Measurements from ENCODE around the gene XPC.

Gene XPC

DNA sequence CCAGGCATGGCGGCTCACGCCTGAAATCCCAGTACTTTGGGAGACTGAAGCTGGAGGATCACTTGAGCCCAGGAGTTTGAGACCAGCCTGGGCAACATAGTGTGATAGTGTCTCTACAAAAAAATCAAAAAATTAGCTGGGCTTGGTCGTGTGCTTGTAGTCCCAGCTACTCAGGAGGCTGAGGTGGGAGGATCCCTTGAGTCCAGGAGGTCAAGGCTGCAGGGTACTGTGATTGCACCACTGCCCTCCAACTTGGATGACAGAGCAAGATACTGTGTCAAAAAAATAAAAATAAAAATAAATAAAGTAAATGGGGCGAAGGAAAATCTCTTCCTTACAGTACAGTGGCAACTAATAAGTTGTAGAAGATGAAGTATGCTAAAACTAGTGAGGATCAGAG, 29.8 kb upstream of the XPC start:
- no peak for DNase-seq (ENCODE audit: low read depth, low spot score)

- DNase-seq (ENCODE audit: low read depth, low spot score) = no peak
Observed at GRCh38 chr3:14206548-14207177, 28.3 kb upstream of the XPC start.

GRCh38 chr3:14204515-14205284, 26.3 kb upstream of the XPC start:
- DNase-seq (ENCODE audit: low read depth, low spot score) = no peak

DNA sequence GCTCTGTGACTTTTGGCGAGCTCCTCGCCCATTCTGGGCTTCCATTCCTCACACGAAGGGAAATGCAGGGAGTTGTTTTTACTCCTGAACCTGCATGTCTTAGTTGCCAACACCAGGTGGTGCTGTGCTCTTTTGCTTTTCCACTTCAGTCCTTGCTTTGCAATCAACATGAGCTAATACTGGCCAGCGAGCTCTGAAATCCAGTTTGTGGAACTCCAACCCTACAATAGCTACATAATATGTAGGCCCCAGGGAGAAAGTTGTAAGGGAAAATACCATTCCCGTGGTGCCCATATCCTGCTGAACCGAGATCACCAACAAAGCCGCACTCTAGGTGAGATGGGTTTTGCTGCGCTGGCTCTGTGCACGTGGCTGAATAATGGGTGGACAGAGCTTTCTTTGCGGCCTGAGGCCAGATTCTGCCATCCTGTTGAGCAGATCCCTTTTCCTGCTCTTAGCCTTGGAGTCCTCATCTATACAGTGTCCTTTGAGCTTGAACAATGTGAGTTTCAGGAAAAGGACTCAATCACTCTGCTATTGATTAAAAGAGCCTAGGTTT, 25.2 kb upstream of the XPC start:
- peak; percentile 45 for DNase-seq (ENCODE audit: low read depth, low spot score)

- no peak for DNase-seq (ENCODE audit: low read depth, low spot score)
Observed at GRCh38 chr3:14202874-14203520, 24.6 kb upstream of the XPC start.

DNA sequence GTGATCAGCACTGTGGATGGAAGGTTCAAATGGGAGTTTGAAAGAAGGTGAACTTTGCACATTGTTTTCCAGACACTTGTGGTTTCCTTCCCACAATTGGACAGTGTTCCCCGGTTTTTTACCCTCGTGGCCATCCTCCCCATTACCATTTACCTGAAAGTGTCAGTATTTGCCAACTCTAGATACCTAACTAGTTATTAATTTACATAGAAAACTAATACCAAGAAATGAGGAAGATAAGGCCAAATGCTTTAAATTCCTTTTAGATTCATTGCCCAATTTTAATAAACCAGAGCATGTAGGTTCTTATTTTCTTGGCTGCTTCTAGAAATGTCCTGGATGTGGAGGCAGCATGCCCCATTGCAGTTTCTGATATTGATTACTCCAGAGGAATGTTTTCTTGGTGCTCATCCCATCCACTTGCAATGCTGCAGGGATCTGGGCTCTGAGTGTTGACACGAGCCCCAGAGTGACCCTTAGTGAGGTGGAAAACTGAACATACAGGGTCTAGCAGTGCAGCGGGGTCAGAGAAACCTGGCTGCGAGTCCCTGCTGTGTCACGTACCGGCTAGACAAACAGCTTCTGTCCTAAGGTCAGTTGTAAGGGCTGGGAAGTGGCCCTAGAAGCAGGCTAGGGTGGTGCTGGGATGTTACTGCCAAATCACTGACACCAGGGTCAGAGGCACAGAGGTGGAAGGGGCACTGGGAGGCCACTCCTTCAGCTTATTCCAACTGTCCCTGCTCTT, 23.7 kb upstream of the XPC start:
- no peak for DNase-seq (ENCODE audit: low read depth, low spot score)

DNA sequence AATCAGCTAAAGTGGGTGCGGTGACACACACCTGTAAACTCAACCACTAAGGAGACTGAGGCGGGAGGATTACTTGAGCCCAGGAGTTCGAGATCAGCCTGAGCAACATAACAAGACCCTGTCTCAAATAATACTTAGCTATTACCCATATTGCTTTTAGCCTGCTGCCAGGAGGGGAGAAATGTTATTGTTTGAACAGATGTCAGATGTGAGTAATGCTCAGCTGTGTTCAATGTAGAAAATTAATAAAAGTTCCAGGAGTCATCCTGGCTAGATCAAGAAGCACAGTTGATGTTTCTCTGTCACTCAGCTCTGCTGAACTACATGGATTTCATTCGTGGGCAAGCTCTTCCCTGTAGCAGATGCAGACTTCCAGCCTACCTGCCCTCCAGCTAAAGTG, 22.4 kb upstream of the XPC start:
- DNase-seq (ENCODE audit: low read depth, low spot score) = no peak

GRCh38 chr3:14200276-14200675, 21.9 kb upstream of the XPC start:
- DNase-seq (ENCODE audit: low read depth, low spot score) = no peak

DNA sequence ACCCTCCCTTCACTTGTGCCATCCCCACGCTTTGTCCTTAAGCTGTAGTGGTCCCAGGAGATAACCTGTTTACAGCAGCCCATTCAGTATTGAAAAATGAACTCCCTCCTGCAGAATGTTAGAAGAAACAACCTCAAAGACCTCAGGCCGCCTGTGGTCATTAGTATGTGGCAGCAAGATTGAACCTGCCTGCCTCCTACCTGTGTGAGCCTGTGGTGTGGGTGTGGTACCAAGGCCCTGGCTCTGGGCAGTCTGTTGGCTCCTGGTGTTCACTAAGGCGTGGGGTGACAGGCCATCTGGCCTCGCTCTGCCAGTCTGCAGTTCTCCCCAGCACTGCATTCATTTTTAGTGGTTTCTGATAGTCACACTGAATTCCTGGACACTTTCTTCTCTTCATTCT, 21.2 kb upstream of the XPC start:
- DNase-seq (ENCODE audit: low read depth, low spot score) = no peak

DNA sequence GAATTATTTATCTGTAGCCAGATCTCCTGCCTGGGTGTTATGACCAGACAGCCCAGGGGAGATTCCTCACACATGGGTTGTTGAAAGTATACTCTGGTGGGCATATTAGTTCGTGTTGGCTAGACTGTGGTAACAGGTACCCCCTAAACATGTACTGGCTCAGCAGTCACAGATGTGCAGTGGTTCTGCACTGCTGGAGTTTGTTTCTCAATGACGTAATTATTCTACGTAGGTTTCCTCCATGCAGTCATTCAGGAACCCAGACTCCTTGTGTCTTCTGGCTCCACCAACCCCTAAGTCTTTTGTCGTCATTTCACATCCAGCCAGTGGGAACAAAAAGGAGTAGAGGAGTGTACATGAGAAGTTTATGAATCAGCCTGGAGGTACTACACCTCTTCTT, 16.5 kb upstream of the XPC start:
- no peak for DNase-seq (ENCODE audit: low read depth, low spot score)

GRCh38 chr3:14188041-14188754, 9.8 kb upstream of the XPC start:
- no peak for DNase-seq (ENCODE audit: low read depth, low spot score)

GRCh38 chr3:14186854-14187458, 8.6 kb upstream of the XPC start:
- DNase-seq (ENCODE audit: low read depth, low spot score) = no peak

GRCh38 chr3:14183015-14183577, 4.7 kb upstream of the XPC start:
- no peak for DNase-seq (ENCODE audit: low read depth, low spot score)

DNA sequence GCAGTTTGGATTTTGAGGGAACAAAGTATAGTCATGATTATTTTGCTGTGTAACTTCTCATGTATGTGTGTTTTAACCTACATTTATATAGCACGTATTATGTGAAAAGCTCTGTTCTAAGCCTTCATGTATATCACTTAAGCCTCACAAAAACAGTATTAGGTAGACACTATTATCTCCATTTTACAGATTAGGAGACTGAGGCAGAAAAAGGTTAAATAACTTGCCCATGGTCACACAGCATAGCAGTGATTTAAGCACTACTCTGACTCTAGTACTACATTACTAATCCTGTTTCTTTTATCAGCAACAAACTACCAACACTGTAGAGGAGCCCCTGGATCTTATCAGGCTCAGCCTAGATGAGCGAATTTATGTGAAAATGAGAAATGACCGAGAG, 2.9 kb upstream of the XPC start:
- no peak for DNase-seq (ENCODE audit: low read depth, low spot score)

DNA sequence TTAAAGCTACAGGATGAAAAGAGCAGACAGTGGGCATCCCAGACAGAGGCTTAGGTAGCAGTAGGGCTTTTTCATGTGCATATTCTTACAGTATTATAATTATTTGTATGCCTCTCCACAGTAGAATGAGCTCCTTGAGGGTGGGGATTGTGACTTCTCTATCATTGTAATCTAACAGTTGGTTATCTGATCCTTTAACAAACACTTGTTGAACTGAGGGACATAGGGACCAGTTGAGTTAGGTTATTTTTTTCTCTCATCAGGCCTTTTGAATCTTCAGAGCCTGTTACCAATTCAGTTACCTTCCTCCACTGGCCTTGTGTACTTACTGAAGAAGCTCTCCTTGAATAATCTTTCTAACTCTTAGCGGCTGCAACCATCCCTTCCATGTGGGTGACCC, 1.4 kb upstream of the XPC start:
- DNase-seq (ENCODE audit: low read depth, low spot score) = no peak

DNA sequence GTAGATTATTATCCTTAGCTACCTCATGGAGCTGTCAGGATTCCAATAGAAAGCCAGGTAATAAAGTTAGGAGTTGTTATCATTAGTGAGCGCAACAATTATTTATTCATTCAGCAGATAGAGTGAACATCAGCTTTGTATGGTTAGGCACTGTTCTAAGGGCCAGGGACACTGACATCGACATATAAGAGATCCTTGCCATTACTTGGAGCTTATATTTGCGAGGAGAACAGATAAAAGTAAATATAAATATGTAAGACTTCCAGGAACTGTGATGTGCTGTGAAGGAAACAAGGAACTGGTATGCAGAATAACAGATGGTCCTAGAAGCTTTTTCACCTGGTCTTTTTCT, 689 bp upstream of the XPC start:
- no peak for DNase-seq (ENCODE audit: low read depth, low spot score)

DNA sequence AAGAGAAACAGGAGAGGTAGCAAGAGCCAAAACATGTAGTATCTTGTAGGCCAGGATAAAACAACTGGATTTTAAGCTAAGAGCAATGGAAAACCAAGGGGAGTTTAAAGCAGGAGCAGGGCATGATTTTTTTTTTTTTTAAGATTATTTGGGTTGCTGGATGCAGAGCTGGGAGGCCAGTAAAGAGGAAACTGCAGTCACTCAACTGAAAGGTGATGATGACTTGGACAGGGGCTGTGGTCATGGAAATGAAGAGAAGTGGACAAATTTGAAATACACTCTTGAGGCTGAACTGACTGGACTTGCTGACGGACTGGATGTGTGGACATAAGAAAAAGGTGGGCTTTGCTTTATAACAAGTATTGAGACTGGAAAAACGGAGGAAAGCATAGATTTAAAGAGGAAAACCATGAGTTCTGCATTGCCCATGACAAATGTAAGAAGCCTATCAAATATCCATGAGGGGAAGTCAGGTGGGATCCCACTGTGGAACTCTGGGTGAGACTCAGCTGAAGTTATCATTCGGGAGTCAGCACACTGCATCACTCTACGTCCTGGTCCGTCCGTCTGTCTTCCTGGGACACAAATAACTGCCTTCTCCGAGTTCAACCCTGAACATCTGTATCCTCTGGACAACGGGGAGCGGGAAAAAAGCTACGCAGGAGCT, 688 bp downstream of the XPC start:
- no peak for DNase-seq (ENCODE audit: low read depth, low spot score)

DNA sequence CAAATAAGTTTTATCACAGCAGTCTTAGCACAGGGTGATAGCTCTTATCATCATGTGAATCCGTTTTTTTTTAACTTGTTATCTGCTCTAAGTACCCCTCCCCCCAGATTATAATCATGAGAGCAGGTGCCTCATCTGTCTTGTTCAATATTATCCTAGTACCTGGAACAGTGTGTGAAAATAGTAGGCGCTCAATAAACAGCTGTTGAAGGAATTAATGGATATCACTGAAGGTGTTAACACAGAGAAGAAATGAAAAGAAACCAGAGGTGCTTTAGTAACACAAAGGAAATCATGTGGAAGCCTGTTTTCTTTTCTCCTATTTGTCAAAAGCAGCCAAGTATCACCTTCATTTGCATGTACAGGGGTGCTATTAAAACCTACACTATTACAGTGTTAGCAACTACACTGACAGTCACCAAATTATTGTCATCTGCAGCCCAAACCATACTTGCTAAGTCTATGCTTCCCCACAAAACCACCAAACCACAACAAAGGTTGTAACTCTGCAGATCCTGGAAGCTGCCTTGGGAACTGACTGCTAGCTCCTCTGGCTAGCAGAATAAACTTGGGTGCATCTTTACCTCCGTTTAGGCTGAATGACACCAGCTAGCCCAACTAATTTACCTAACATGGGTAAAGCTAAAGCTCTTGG, 2.9 kb downstream of the XPC start:
- no peak for DNase-seq (ENCODE audit: low read depth, low spot score)

GRCh38 chr3:14174483-14174882, 3.9 kb downstream of the XPC start:
- no peak for DNase-seq (ENCODE audit: low read depth, low spot score)

DNA sequence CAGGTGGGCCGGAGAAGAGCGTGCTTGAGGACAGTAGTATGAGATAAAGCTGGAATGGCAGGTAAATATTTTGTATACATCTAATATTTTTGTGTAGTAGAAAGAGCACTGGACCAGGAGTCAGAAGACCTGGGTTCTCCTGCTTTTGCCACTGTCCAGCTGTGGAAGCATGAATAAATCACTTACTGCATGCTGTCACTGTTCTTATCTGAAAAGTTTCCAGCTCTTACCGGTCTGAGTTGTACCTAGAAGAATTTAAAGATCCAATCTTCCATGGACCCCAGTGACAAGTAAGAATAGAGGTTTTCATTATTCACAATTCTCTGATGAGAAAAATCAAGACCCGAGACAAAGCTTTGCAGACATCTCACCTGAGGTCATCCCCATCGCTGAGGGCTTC, 5.9 kb downstream of the XPC start:
- DNase-seq (ENCODE audit: low read depth, low spot score) = no peak

Measured in iPS DF 19.7 (cell line).